Heart right ventricle (tissue), 16 donors: Measurements from ENCODE around the gene CIAO1. TPM values are rescaled to one million over a fixed set of nuclear protein-coding genes. Genes with fewer than 3 reads are reported as not detected.

Experiments used
- ATAC-seq, 8 donors: fragments of 200-7000 bp; cut with Tn5 transposase; one replicate each; pipeline ENCODE4 v1.9.1; 2020; ENCODE audit warnings: mild to moderate bottlenecking in 8 of 8, moderate library complexity in 8 of 8, moderate number of reproducible peaks in 1 of 8
- DNase-seq, 2 donors: peaks; one replicate each; pipeline ENCODE4 v3.0.0-alpha.2; 2020
- H3K27ac ChIP-seq, 10 donors: fragments of 200-600 bp; sonication (generic) in 2 of 10; one replicate each; pipeline versions ENCODE4 v1.5.0 to v1.8.0; 2020 to 2022; ENCODE audit warnings: mild to moderate bottlenecking in 3 of 10
- H3K27me3 ChIP-seq, 7 donors: fragments of 200-600 bp; one replicate each; pipeline ENCODE4 v1.8.0; 2021 to 2022; ENCODE audit warnings: mild to moderate bottlenecking in 2 of 7
- H3K36me3 ChIP-seq, 9 donors: fragments of 200-600 bp; sonication (generic) in 1 of 9; one replicate each; pipeline versions ENCODE4 v1.5.0 to v1.8.0; 2020 to 2022; ENCODE audit warnings: mild to moderate bottlenecking in 2 of 9
- H3K4me1 ChIP-seq, 9 donors: fragments of 200-600 bp; sonication (generic) in 1 of 9; one replicate each; pipeline versions ENCODE4 v1.5.0 to v1.8.0; 2020 to 2022; ENCODE audit warnings: mild to moderate bottlenecking in 4 of 9
- H3K4me3 ChIP-seq, 10 donors: fragments of 200-600 bp; sonication (generic) in 2 of 10; one replicate each; pipeline versions ENCODE4 v1.5.0 to v1.8.0; 2020 to 2022; ENCODE audit warnings: mild to moderate bottlenecking in 7 of 10, moderate library complexity in 2 of 10
- H3K9me3 ChIP-seq, 11 donors: fragments of 200-600 bp in 10 of 11; sonication (generic) in 2 of 11; one replicate each; pipeline versions ENCODE4 v1.5.0 to v1.8.0; 2013 to 2022; ENCODE audit warnings: mild to moderate bottlenecking in 2 of 11, control low read depth in 1 of 11, moderate library complexity in 1 of 11
- CTCF ChIP-seq, 9 donors: fragments of 200-600 bp; sonication (generic) in 2 of 9; IDR thresholded peaks; one replicate each; pipeline versions ENCODE4 v1.5.0 to v1.8.0; 2021 to 2022; ENCODE audit warnings: antibody characterized with exemption in 9 of 9, mild to moderate bottlenecking in 5 of 9, moderate library complexity in 1 of 9
- WGBS, 2 donors: extraction: QIAGEN DNeasy Blood & Tissue Kit; methylation state at CpG; one replicate each; pipeline ENCODE4 v1.1.7; 2013; ENCODE audit warnings: inconsistent platforms in 1 of 2; 5-methylcytosine and 5-hydroxymethylcytosine counted together
- intact Hi-C, 10 donors: fragments of 100-400 bp; cut with DNase I; formaldehyde crosslinking; loops; one replicate each; pipeline versions ENCODE4 v1.11.1 to v1.14.2; 2022
- polyA plus RNA-seq, 2 donors: library from polyadenylated mRNA; stranded (reverse); fragments of 200-250 nt; gene quantifications; one replicate each; pipeline ENCODE4 v1.2.3, GENCODE V29; 2013
- total RNA-seq, 10 donors: library from RNA; stranded (reverse); fragmentation: NEBNext Ultra II Directional in 3 of 10; extraction: Animal tissue kit (Norgen Biotek cat#: 25700) in 3 of 10; gene quantifications; one replicate each; pipeline versions ENCODE4 v1.2.1 to v1.2.4, GENCODE V29; 2021 to 2023
- donor health status: Arrhythmogenic right ventricular cardiomyopathy.
- donor health status: ischemic (EF 13 %, LVEDD 7.1; RV severe dilation, severe dysfunction).
- donor health status: healthy with polysubstance abuse.
- donor health status: DM: no; HTN: yes; CAD: no.
- donor health status: DM: no; HTN: no; CAD: no.
- donor health status: ischemic (EF 25% LVEDD 6.9; RV normal size, moderate dysfunction).
- donor health status: ischemic (EF 25% LVEDD 5.7; RV mildly dilated, moderate dysfunction).
- donor health status: healthy.
- donor health status: DM: yes; HTN: yes; CAD: no.
- donor health status: Ischemic cardiomyopathy.
- donor health status: ischemic (EF 35%, LVEDD 5.7; RV mildly dilated, moderate dysfunction).
- donor health status: nonischemic (EF 11% LVEDD 7.7; RV severe dilation, severe dysfunction).
- donor health status: DM: yes; HTN: yes; CAD: no.
- donor health status: PGD.
- donor health status: ischemic (EF 29% LVEDD 5.4; RV normal size, mild dysfunction).
- donor health status: nonischemic (EF 23%, LVEDD 6.1; RV moderate dilation, normal function).

The CIAO1 gene
- total and polyA plus RNA-seq, 12 donors, result 22.1 to 72.1 (median 62.4) TPM

GRCh38 chr2:96265349-96265839, 631 bp upstream of the CIAO1 start:
- Histone ChIP-seq H3K4me1 (peaks cover 33 to 64% (median 58%) of the 10 kb centered on the region in 9 donors), H3K4me3 (peak overlapping the region; percentile 46 to 99 (median 94)), H3K36me3 (peaks cover 0 to 67% (median 26%) of the 10 kb centered on the region in 9 donors), H3K27me3 (no peaks in the 10 kb centered on the region), H3K27ac (peak overlapping the region; percentile 84 to 99 (median 96)), H3K9me3 (no peaks in the 10 kb centered on the region)
- ATAC-seq (peak; percentile 18 to 58 (median 36)), DNase-seq (peak; percentile 65 to 72)
- TF ChIP-seq CTCF (IDR thresholded peaks at IDR 0.05), result no peak
- intact Hi-C loops, result loop anchor here in 6 of 10 donors (2.0 to 10.0 kb wide), 7 partner anchors 37 to 271 kb away; partner anchors contain the start of genes STARD7 (in 3 of the 6), DUSP2 (in 2 of the 6), ANKRD36C (in 1 of the 6) and SNRNP200 (in 1 of the 6)
- 0 to 1% methylated on average over 49 of the region's 49 CpGs for WGBS, 2 donors

GRCh38 chr2:96267159-96267971, 1.3 kb downstream of the CIAO1 start:
- ATAC-seq, result no peak
- Histone ChIP-seq H3K27me3 (no peaks in the 10 kb centered on the region), H3K36me3 (peaks cover 0 to 72% (median 43%) of the 10 kb centered on the region in 9 donors), H3K4me1 (peaks cover 20 to 44% (median 38%) of the 10 kb centered on the region in 9 donors), H3K4me3 (peak overlapping the region in 9 of 10 donors; percentile 91 to 99 (median 95)), H3K9me3 (no peaks in the 10 kb centered on the region), H3K27ac (peak overlapping the region in 1 of 10 donors; percentile 97)
- 70 to 74% methylated on average over 12 of the region's 12 CpGs for WGBS, 2 donors
- TF ChIP-seq CTCF (IDR thresholded peaks at IDR 0.05), result peak in 4 of 9 donors; percentile 20 to 39 (median 21)
- intact Hi-C loops, result loop anchor here in 6 of 10 donors (5.0 to 10.0 kb wide), 6 partner anchors 35 to 273 kb away; partner anchors contain the start of genes DUSP2 (in 2 of the 6), ANKRD36C (in 1 of the 6), SNRNP200 (in 1 of the 6) and STARD7 (in 1 of the 6)
- no peak for DNase-seq

GRCh38 chr2:96271995-96272394, 6.0 kb downstream of the CIAO1 start:
- Histone ChIP-seq H3K27me3 (no peaks in the 10 kb centered on the region), H3K27ac (no peak overlapping the region), H3K4me3 (no peak overlapping the region), H3K36me3 (peaks cover 0 to 100% (median 69%) of the 10 kb centered on the region in 9 donors), H3K9me3 (no peaks in the 10 kb centered on the region), H3K4me1 (peaks cover 3 to 13% (median 7%) of the 10 kb centered on the region in 9 donors)
- no peak for ATAC-seq
- intact Hi-C loops, result no loop called here
- 76 to 82% methylated on average over 3 of the region's 3 CpGs for WGBS, 2 donors
- DNase-seq, result no peak
- TF ChIP-seq CTCF (IDR thresholded peaks at IDR 0.05), result no peak

GRCh38 chr2:96273763-96274162, 7.7 kb downstream of the CIAO1 start:
- intact Hi-C loops, result no loop called here
- H3K9me3 ChIP-seq, result no peaks in the 10 kb centered on the region
- no peaks in the 10 kb centered on the region for H3K27me3 ChIP-seq
- H3K36me3 ChIP-seq, result peaks cover 7 to 100% (median 77%) of the 10 kb centered on the region in 9 donors
- H3K4me3 ChIP-seq, result no peak overlapping the region
- H3K4me1 ChIP-seq, result no peaks in the 10 kb centered on the region
- no peak for TF ChIP-seq CTCF (IDR thresholded peaks at IDR 0.05)
- WGBS, 2 donors, result 72 to 77% methylated on average over 3 of the region's 3 CpGs
- ATAC-seq (no peak), DNase-seq (no peak)
- H3K27ac ChIP-seq, result no peak overlapping the region
